SK-N-MC (cell line): ENCODE results near the gene TSHZ3.

Experiments
- EZH2 ChIP-seq: fragments of 200-600 bp; sonication (generic); IDR thresholded peaks from one replicate; pipeline ENCODE4 v1.6.1; 2017; ENCODE audit warnings: antibody characterized with exemption
- FOXP2 ChIP-seq: optimal IDR thresholded peaks from 2 replicates; pipeline ENCODE3; 2011; ENCODE audit warnings: mild to moderate bottlenecking, moderate library complexity; ENCODE audit not compliant: insufficient read depth; ENCODE audit errors: extremely low read length, control extremely low read depth
- POLR2AphosphoS5 ChIP-seq: IDR thresholded peaks from 2 replicates; pipeline ENCODE4 v1.6.1; 2012; ENCODE audit warnings: mild to moderate bottlenecking, low read depth, low read length, borderline replicate concordance

GRCh38 chr19:31261019-31261602 lies 88.1 kb downstream of the TSHZ3 start:
- TF ChIP-seq FOXP2 (no peak), POLR2AphosphoS5 (no peak), EZH2 (no peak)
